Activated CD4-positive, alpha-beta T cell treated with anti-CD3 and anti-CD28 coated beads for 24 hours (primary cell): ENCODE measurements around the gene GNAQ.

Source experiments
- DNase-seq, 2 donors: peaks; one replicate each; pipeline ENCODE4 v3.0.0-alpha.2; 2020; ENCODE audit warnings: low read depth in 2 of 2

GNAQ gene

GRCh38 chr9:77815260-77815659 lies 216.4 kb downstream of the GNAQ start:
- no peak for DNase-seq

GRCh38 chr9:77811832-77812231 lies 219.8 kb downstream of the GNAQ start:
- DNase-seq = no peak

- DNase-seq = no peak
Observed at GRCh38 chr9:77810637-77811119, 220.9 kb downstream of the GNAQ start.

- DNase-seq = no peak
Observed at GRCh38 chr9:77810047-77810446, 221.6 kb downstream of the GNAQ start.

GRCh38 chr9:77809552-77809951 lies 222.1 kb downstream of the GNAQ start:
- no peak for DNase-seq

GRCh38 chr9:77808751-77809081 lies 222.9 kb downstream of the GNAQ start:
- DNase-seq = no peak

- DNase-seq = no peak
Observed at GRCh38 chr9:77807846-77808750, 223.5 kb downstream of the GNAQ start.

- no peak for DNase-seq
Observed at GRCh38 chr9:77807281-77807683, 224.3 kb downstream of the GNAQ start.

- no peak for DNase-seq
Observed at GRCh38 chr9:77806741-77807140, 224.9 kb downstream of the GNAQ start.

- DNase-seq = no peak
Observed at GRCh38 chr9:77805810-77806209, 225.8 kb downstream of the GNAQ start.

- DNase-seq = no peak
Observed at GRCh38 chr9:77803423-77803822, 228.2 kb downstream of the GNAQ start.

GRCh38 chr9:77802515-77803293 lies 228.9 kb downstream of the GNAQ start:
- no peak for DNase-seq

GRCh38 chr9:77802064-77802463 lies 229.5 kb downstream of the GNAQ start:
- no peak for DNase-seq

- no peak for DNase-seq
Observed at GRCh38 chr9:77800924-77801551, 230.6 kb downstream of the GNAQ start.

- DNase-seq = no peak
Observed at GRCh38 chr9:77798140-77798539, 233.5 kb downstream of the GNAQ start.

GRCh38 chr9:77794985-77795384 lies 236.6 kb downstream of the GNAQ start:
- no peak for DNase-seq

- no peak for DNase-seq
Observed at GRCh38 chr9:77793849-77794248, 237.8 kb downstream of the GNAQ start.

GRCh38 chr9:77789891-77790290 lies 241.7 kb downstream of the GNAQ start:
- no peak for DNase-seq

GRCh38 chr9:77785341-77785740 lies 246.3 kb downstream of the GNAQ start:
- no peak for DNase-seq

GRCh38 chr9:77783518-77783917 lies 248.1 kb downstream of the GNAQ start:
- no peak for DNase-seq

GRCh38 chr9:77779010-77779409 lies 252.6 kb downstream of the GNAQ start:
- no peak for DNase-seq

- DNase-seq = no peak
Observed at GRCh38 chr9:77773381-77773780, 258.2 kb downstream of the GNAQ start.
